DMS 273 treated with DMSO at 0.1 percent for 48 hours (cell line): ENCODE results near the gene EXO5.
"Not testable (repeated sequence)": the region's sequence is repeated elsewhere in the genome, so short reads cannot be mapped to it uniquely, and the experiment has no call there.

Source experiments
- DNase-seq: peaks from one replicate; lab custom pipeline; 2025; lab: John Stamatoyannopoulos, UW

EXO5 gene

GRCh38 chr1:40508375-40509341 is at the start of gene EXO5:
Gene EXO5 (plus strand): TSS chr1:40508767. CDS start chr1:40514545, 5,778 bp downstream.
- DNase-seq: peak; percentile 100

- peak; percentile 95 for DNase-seq
These were observed 45.5 kb upstream of the EXO5 start for GRCh38 chr1:40462956-40463590.

GRCh38 chr1:40469327-40469726 is 39.2 kb upstream of the EXO5 start:
- DNase-seq: no peak

GRCh38 chr1:40475268-40475667 is 33.3 kb upstream of the EXO5 start:
- DNase-seq: no peak

- peak; percentile 99 for DNase-seq
These were observed 31.5 kb upstream of the EXO5 start, which contains the start of gene ZFP69 for GRCh38 chr1:40476924-40477677. Gene ZFP69 (plus strand): TSS chr1:40477290. CDS start chr1:40479362, 2,072 bp downstream.

- DNase-seq: peak; percentile 98
These were observed 30.9 kb upstream of the EXO5 start for GRCh38 chr1:40477678-40478053.

GRCh38 chr1:40478276-40478675 is 30.3 kb upstream of the EXO5 start:
- no peak for DNase-seq

- DNase-seq: no peak
These were observed 29.4 kb upstream of the EXO5 start for GRCh38 chr1:40479156-40479555.

- no peak for DNase-seq
These were observed 13.2 kb upstream of the EXO5 start for GRCh38 chr1:40495315-40495903.

- DNase-seq: not testable (repeated sequence)
These were observed 5.9 kb upstream of the EXO5 start for GRCh38 chr1:40502651-40503050.

GRCh38 chr1:40507973-40508372 is 594 bp upstream of the EXO5 start:
- no peak for DNase-seq

GRCh38 chr1:40519517-40519916 is 10.9 kb downstream of the EXO5 start:
- DNase-seq: no peak

- DNase-seq: no peak
These were observed 22.3 kb downstream of the EXO5 start for GRCh38 chr1:40530735-40531380.

GRCh38 chr1:40531381-40532061 is 23.0 kb downstream of the EXO5 start, which contains the start of gene ZNF684:
Gene ZNF684 (plus strand): TSS chr1:40531637. CDS start chr1:40533167, 1,530 bp downstream.
- peak; percentile 100 for DNase-seq

- DNase-seq: no peak
These were observed 23.5 kb downstream of the EXO5 start for GRCh38 chr1:40532062-40532389.

- DNase-seq: peak; percentile 99
These were observed 24.4 kb downstream of the EXO5 start for GRCh38 chr1:40532844-40533424.

- DNase-seq: no peak
These were observed 26.0 kb downstream of the EXO5 start for GRCh38 chr1:40534589-40534988.

GRCh38 chr1:40535732-40536131 is 27.2 kb downstream of the EXO5 start:
- no peak for DNase-seq

GRCh38 chr1:40539338-40539737 is 30.8 kb downstream of the EXO5 start:
- DNase-seq: no peak

- DNase-seq: no peak
These were observed 38.4 kb downstream of the EXO5 start for GRCh38 chr1:40546957-40547356.
